HCT116 (cell line): ENCODE results near the gene TMEM144. TPM values are rescaled to one million over a fixed set of nuclear protein-coding genes. Genes with fewer than 3 reads are reported as not detected.

Experiments
- ATAC-seq: fragments of 200-7000 bp; cut with Tn5 transposase; 2 replicates; pipeline ENCODE4 v1.9.1; 2020; ENCODE audit warnings: mild to moderate bottlenecking, moderate library complexity
- BruUV-seq: library from RNA; stranded (reverse); fragments of 400-500 nt; replicated peaks from 2 replicates; lab custom pipeline; 2021; lab: Mats Ljungman, UMichigan
- CTCF ChIA-PET: fragments of 300-600 bp; sonication (Branson Sonifier 250); formaldehyde crosslinking; loops from one replicate; lab custom pipeline; 2021; ENCODE audit warnings: antibody characterized with exemption; lab: Charles Lee
- POLR2A ChIA-PET: fragments of 300-600, 350-600 bp; sonication (Branson Sonifier 250); formaldehyde crosslinking; loops from one replicate; lab custom pipeline; 2021; ENCODE audit warnings: antibody characterized with exemption; lab: Charles Lee
- RAD21 ChIA-PET, 2 experiments: fragments of 300-600 bp; sonication (Branson Sonifier 250); formaldehyde crosslinking; loops; one replicate each; lab custom pipeline; 2023; ENCODE audit warnings: low total read pairs in 2 of 2; ENCODE audit not compliant: uncharacterized antibody in 2 of 2, unreplicated experiment in 2 of 2, low non-redundant PET in 1 of 2; lab: Charles Lee
- DNase-seq: peaks from one replicate; pipeline ENCODE4 v3.0.0-alpha.2; 2010; ENCODE audit warnings: low read depth, low spot score
- H2AFZ ChIP-seq: fragments of 200-600 bp; shearing (Covaris generic), sonication (generic); 2 replicates; pipeline ENCODE4 v1.6.1; 2017; ENCODE audit warnings: low read depth, mixed run types, mixed read lengths, antibody characterized with exemption, low read length; ENCODE audit not compliant: poor library complexity, severe bottlenecking
- H3K27ac ChIP-seq: 2 replicates; pipeline ENCODE4 v1.5.1; 2012; ENCODE audit warnings: low read depth, low read length
- H3K27me3 ChIP-seq: fragments of 200-600 bp; sonication (generic); 2 replicates; pipeline ENCODE4 v1.6.1; 2016; ENCODE audit warnings: mixed run types, low read length, mixed read lengths; ENCODE audit not compliant: insufficient read depth
- H3K36me3 ChIP-seq, 2 experiments: fragments of 200-500 bp in 1 of 2; fragments of 200-600 bp in 1 of 2; sonication (Bioruptor generic) in 1 of 2; sonication (generic) in 1 of 2; 2 replicates each; pipeline versions ENCODE4 v1.5.1 to v1.6.1; 2014 to 2016; ENCODE audit warnings: low read length in 2 of 2, inconsistent platforms in 1 of 2, mixed read lengths in 1 of 2, mixed run types in 1 of 2; ENCODE audit not compliant: insufficient read depth in 2 of 2, control insufficient read depth in 1 of 2
- H3K4me1 ChIP-seq, 2 experiments: fragments of 200-600 bp in 1 of 2; sonication (generic) in 1 of 2; 2 replicates each; pipeline versions ENCODE4 v1.5.1 to v1.6.1; 2012 to 2017; ENCODE audit warnings: low read length in 2 of 2, inconsistent platforms in 1 of 2, mild to moderate bottlenecking in 1 of 2, mixed read lengths in 1 of 2, mixed run types in 1 of 2, moderate library complexity in 1 of 2; ENCODE audit not compliant: insufficient read depth in 2 of 2, control insufficient read depth in 1 of 2
- H3K4me2 ChIP-seq: fragments of 200-600 bp; sonication (generic); 2 replicates; pipeline ENCODE4 v1.6.1; 2017; ENCODE audit warnings: mixed run types, low read length, mixed read lengths
- H3K4me3 ChIP-seq, 2 experiments: fragments of 200-600 bp in 1 of 2; sonication (generic) in 1 of 2; replicated peaks in 1 of 2; 2 replicates each; pipeline ENCODE4 v1.5.1; 2011 to 2016; ENCODE audit warnings: low read length in 2 of 2, control low read depth in 1 of 2, low read depth in 1 of 2, mild to moderate bottlenecking in 1 of 2, mixed read lengths in 1 of 2, mixed run types in 1 of 2
- H3K79me2 ChIP-seq: fragments of 200-600 bp; sonication (generic); 2 replicates; pipeline ENCODE4 v1.6.1; 2017; ENCODE audit warnings: mild to moderate bottlenecking, mixed run types, low read length, moderate library complexity, mixed read lengths; ENCODE audit not compliant: insufficient read depth
- H3K9ac ChIP-seq: fragments of 200-600 bp; sonication (generic); 2 replicates; pipeline ENCODE4 v1.6.1; 2016; ENCODE audit warnings: low read length, mixed read lengths
- H3K9me2 ChIP-seq: fragments of 200-600 bp; sonication (generic), shearing (Covaris generic); 2 replicates; pipeline ENCODE4 v1.6.1; 2017; ENCODE audit warnings: mixed run types, mild to moderate bottlenecking, moderate library complexity; ENCODE audit not compliant: insufficient read depth
- H3K9me3 ChIP-seq, 2 experiments: fragments of 200-500 bp in 1 of 2; fragments of 200-600 bp in 1 of 2; sonication (Bioruptor generic) in 1 of 2; sonication (generic) in 1 of 2; 2 replicates each; pipeline ENCODE4 v1.6.1; 2014 to 2017; ENCODE audit warnings: low read length in 2 of 2, mixed read lengths in 2 of 2, inconsistent platforms in 1 of 2, low read depth in 1 of 2, mild to moderate bottlenecking in 1 of 2, mixed run types in 1 of 2, moderate library complexity in 1 of 2; ENCODE audit not compliant: control insufficient read depth in 1 of 2, insufficient read depth in 1 of 2
- H4K20me1 ChIP-seq: fragments of 200-600 bp; sonication (generic), shearing (Covaris generic); 2 replicates; pipeline ENCODE4 v1.6.1; 2017; ENCODE audit warnings: mixed run types, mild to moderate bottlenecking, moderate library complexity; ENCODE audit not compliant: insufficient read depth
- CEBPB ChIP-seq: IDR thresholded peaks from 2 replicates; pipeline ENCODE4 v1.6.1; 2012; ENCODE audit warnings: low read depth
- EZH2 ChIP-seq: fragments of 200-600 bp; sonication (generic); IDR thresholded peaks from 2 replicates; pipeline ENCODE4 v1.6.1; 2017; ENCODE audit warnings: antibody characterized with exemption, mixed run types
- FOSL1 ChIP-seq: IDR thresholded peaks from 2 replicates; pipeline ENCODE4 v1.6.1; 2012; ENCODE audit warnings: low read depth
- SIN3A ChIP-seq: IDR thresholded peaks from 2 replicates; pipeline ENCODE4 v1.6.1; 2012; ENCODE audit warnings: low read depth
- SP1 ChIP-seq: IDR thresholded peaks from 2 replicates; pipeline ENCODE4 v1.6.1; 2012; ENCODE audit warnings: low read depth
- SRF ChIP-seq: IDR thresholded peaks from 2 replicates; pipeline ENCODE4 v1.6.1; 2012; ENCODE audit warnings: low read depth
- YY1 ChIP-seq: IDR thresholded peaks from 2 replicates; pipeline ENCODE4 v1.6.1; 2011; ENCODE audit warnings: low read length, low read depth, moderate library complexity, mild to moderate bottlenecking; ENCODE audit not compliant: insufficient replicate concordance; ENCODE audit errors: extremely low read depth
- ZBTB33 ChIP-seq: IDR thresholded peaks from 2 replicates; pipeline ENCODE4 v1.6.1; 2011; ENCODE audit warnings: mild to moderate bottlenecking, low read length, moderate library complexity; ENCODE audit not compliant: insufficient replicate concordance; ENCODE audit errors: extremely low read depth
- ZFX ChIP-seq: fragments of 450-650 bp; IDR thresholded peaks from 2 replicates; pipeline ENCODE4 v1.6.1; 2017
- ZNF274 ChIP-seq: fragments of 200-500 bp; sonication (Bioruptor generic); IDR thresholded peaks from 2 replicates; pipeline ENCODE4 v1.6.1; 2014; ENCODE audit warnings: mild to moderate bottlenecking, low read depth, low read length, inconsistent platforms
- intact Hi-C: fragments of 100-400 bp; cut with micrococcal nuclease; formaldehyde crosslinking; loops from 2 replicates; pipeline ENCODE4 v1.10.0; 2022
- total RNA-seq: library from RNA; stranded (reverse); gene quantifications from one replicate; pipeline ENCODE4 v1.2.1, GENCODE V29; 2021; ENCODE audit not compliant: unreplicated experiment
- TF ChIP-seq, protein P1 (sequence below), 3 experiments: fragments of 200-600 bp in 1 of 3; sonication (generic) in 1 of 3; IDR thresholded peaks in 2 of 3; conservative IDR thresholded peaks in 1 of 3; 2 replicates each; pipeline ENCODE4 v1.5.1; 2012 to 2017; ENCODE audit warnings: low read depth in 2 of 3, low read length in 2 of 3, antibody characterized with exemption in 1 of 3, borderline replicate concordance in 1 of 3, control low read depth in 1 of 3, mild to moderate bottlenecking in 1 of 3, mixed read lengths in 1 of 3, mixed run types in 1 of 3, moderate library complexity in 1 of 3; ENCODE audit not compliant: insufficient read depth in 1 of 3

The TMEM144 gene
- total RNA-seq, 1 experiment from 2014 or later, result 12.9 TPM

- Histone ChIP-seq H3K79me2 (no peaks in the 10 kb centered on the region), H2AFZ (no peak overlapping the region), H3K27me3 (no peaks in the 10 kb centered on the region), H3K9me2 (no peaks in the 10 kb centered on the region), H3K4me2 (no peak overlapping the region), H3K4me3 (no peak overlapping the region), H3K36me3 (no peaks in the 10 kb centered on the region), H3K9ac (no peak overlapping the region), H3K9me3 (no peaks in the 10 kb centered on the region), H4K20me1 (no peaks in the 10 kb centered on the region), H3K27ac (no peak overlapping the region), H3K4me1 (no peaks in the 10 kb centered on the region)
- ATAC-seq (no peak), DNase-seq (no peak)
- no peak for TF ChIP-seq ZNF274
- TF ChIP-seq EZH2, result no peak
- no peak for TF ChIP-seq ZFX
- TF ChIP-seq SP1, result no peak
- no peak for TF ChIP-seq YY1
- TF ChIP-seq ZBTB33, result no peak
- TF ChIP-seq, protein P1, sequence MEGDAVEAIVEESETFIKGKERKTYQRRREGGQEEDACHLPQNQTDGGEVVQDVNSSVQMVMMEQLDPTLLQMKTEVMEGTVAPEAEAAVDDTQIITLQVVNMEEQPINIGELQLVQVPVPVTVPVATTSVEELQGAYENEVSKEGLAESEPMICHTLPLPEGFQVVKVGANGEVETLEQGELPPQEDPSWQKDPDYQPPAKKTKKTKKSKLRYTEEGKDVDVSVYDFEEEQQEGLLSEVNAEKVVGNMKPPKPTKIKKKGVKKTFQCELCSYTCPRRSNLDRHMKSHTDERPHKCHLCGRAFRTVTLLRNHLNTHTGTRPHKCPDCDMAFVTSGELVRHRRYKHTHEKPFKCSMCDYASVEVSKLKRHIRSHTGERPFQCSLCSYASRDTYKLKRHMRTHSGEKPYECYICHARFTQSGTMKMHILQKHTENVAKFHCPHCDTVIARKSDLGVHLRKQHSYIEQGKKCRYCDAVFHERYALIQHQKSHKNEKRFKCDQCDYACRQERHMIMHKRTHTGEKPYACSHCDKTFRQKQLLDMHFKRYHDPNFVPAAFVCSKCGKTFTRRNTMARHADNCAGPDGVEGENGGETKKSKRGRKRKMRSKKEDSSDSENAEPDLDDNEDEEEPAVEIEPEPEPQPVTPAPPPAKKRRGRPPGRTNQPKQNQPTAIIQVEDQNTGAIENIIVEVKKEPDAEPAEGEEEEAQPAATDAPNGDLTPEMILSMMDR (IDR thresholded peaks at IDR 0.05 in 2 of 3, conservative IDR thresholded peaks at IDR 0.05 in 1 of 3; ENCODE audit: borderline replicate concordance in 1 of 3, insufficient read depth in 1 of 3, low read depth in 2 of 3, low read length in 2 of 3), result no peak
- no peak for TF ChIP-seq SRF
- TF ChIP-seq SIN3A, result no peak
- TF ChIP-seq CEBPB, result no peak
- TF ChIP-seq FOSL1, result no peak
- ChIA-PET RAD21 (no interaction called here), CTCF (no interaction called here), POLR2A (no interaction called here)
- intact Hi-C loops, result no loop called here
- no TSS peak for BruUV-seq
Observed at GRCh38 chr4:158203436-158203835, 6.8 kb upstream of the TMEM144 start.
